MM.1S (cell line): ENCODE data around the gene NGEF.

Experiments used
- CTCF ChIP-seq: fragments of 300-600 bp; sonication (generic); IDR thresholded peaks from 2 replicates; pipeline ENCODE4 v1.5.1; 2016; ENCODE audit warnings: antibody characterized with exemption, low read length, mixed read lengths
- EZH2 ChIP-seq: fragments of 300-600 bp; sonication (generic); optimal IDR thresholded peaks from 2 replicates; pipeline ENCODE3; 2017; ENCODE audit warnings: low read depth, mild to moderate bottlenecking, antibody characterized with exemption, low read length, mixed read lengths
- EZH2phosphoT487 ChIP-seq: fragments of 300-600 bp; sonication (generic); IDR thresholded peaks from 2 replicates; pipeline ENCODE4 v1.6.1; 2018; ENCODE audit warnings: antibody characterized with exemption, low read length

GRCh38 chr2:232842689-232843088 is 170.4 kb downstream of the NGEF start:
- no peak for TF ChIP-seq CTCF
- no peak for TF ChIP-seq EZH2
- no peak for TF ChIP-seq EZH2phosphoT487
